H1 (cell line): ENCODE measurements around the gene CRACDL. TPM values are rescaled to one million over a fixed set of nuclear protein-coding genes. Genes with fewer than 3 reads are reported as not detected.

Source experiments
- CTBP2 ChIP-seq: IDR thresholded peaks from 2 replicates; pipeline ENCODE4 v1.7.0; 2011; ENCODE audit warnings: borderline replicate concordance, mild to moderate bottlenecking, moderate library complexity, mixed read lengths, low read length; ENCODE audit not compliant: insufficient read depth, insufficient read length
- EZH2 ChIP-seq: fragments of 200-600 bp; sonication (generic); IDR thresholded peaks from 2 replicates; pipeline ENCODE4 v1.7.1; 2012; ENCODE audit warnings: low read depth, mild to moderate bottlenecking, moderate library complexity, low read length, inconsistent platforms; ENCODE audit not compliant: severe bottlenecking
- POLR2AphosphoS5 ChIP-seq: IDR thresholded peaks from 2 replicates; pipeline ENCODE4 v1.6.1; 2011; ENCODE audit warnings: low read depth, low read length
- polyA plus RNA-seq, 7 experiments: library from polyadenylated mRNA; depleted of rRNA in 3 of 7; stranded (reverse) in 5 of 7; unstranded in 2 of 7; fragments of >200 nt in 5 of 7; fragments of 200-250 nt in 2 of 7; gene quantifications; 1 replicate in 5 of 7; 2 replicates in 1 of 7; 4 replicates in 1 of 7; pipeline versions ENCODE4 v1.2.1 to v1.2.3, GENCODE V29; 2011 to 2013; ENCODE audit warnings: missing spikeins in 2 of 7, mixed read lengths in 2 of 7
- total RNA-seq: library from RNA; stranded (reverse); fragmentation: NEBNext Ultra II Directional; extraction: Animal tissue kit (Norgen Biotek cat#: 25700); gene quantifications from 2 replicates; pipeline ENCODE4 v1.2.1, GENCODE V29; 2021
- TF ChIP-seq, protein P1 (sequence below): IDR thresholded peaks from 2 replicates; pipeline ENCODE4 v1.6.1; 2011; ENCODE audit warnings: low read length, improper control_type of control experiment

CRACDL gene
- total and polyA plus RNA-seq, 2 of the 8 experiments (the other 6 are each of a cell fraction or from before 2014, with no cell fraction given) = 0.07 to 0.38 TPM

- TF ChIP-seq, protein P1, sequence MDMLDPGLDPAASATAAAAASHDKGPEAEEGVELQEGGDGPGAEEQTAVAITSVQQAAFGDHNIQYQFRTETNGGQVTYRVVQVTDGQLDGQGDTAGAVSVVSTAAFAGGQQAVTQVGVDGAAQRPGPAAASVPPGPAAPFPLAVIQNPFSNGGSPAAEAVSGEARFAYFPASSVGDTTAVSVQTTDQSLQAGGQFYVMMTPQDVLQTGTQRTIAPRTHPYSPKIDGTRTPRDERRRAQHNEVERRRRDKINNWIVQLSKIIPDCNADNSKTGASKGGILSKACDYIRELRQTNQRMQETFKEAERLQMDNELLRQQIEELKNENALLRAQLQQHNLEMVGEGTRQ = no peak
- TF ChIP-seq EZH2 = no peak
- TF ChIP-seq CTBP2 = no peak
- no peak for TF ChIP-seq POLR2AphosphoS5
- TF ChIP-seq, all 59 proteins: peak for 0
Observed at GRCh38 chr2:98908931-98909316, 27.1 kb downstream of the CRACDL start (continued).
